ENCODE results near the gene NPTXR.

Gene NPTXR

GRCh38 chr22:38853196-38853651, 9.4 kb upstream of the NPTXR start:
- Mint-ChIP-seq H3K36me3 (ENCODE audit: insufficient read depth) (peaks cover 3% of the 10 kb centered on the region), H3K9me3 (no peaks in the 10 kb centered on the region), H3K27ac (no peak overlapping the region), H3K27me3 (peaks cover 0 to 37% of the 10 kb centered on the region in 2 donors), H3K4me1 (ENCODE audit: low read depth in 2 of 2) (peaks cover 1 to 3% of the 10 kb centered on the region in 2 donors), H3K4me3 (no peak overlapping the region)
- no peak for DNase-seq
- ATAC-seq (replicated peaks): no peak

GRCh38 chr22:38852522-38852921, 8.7 kb upstream of the NPTXR start:
- Mint-ChIP-seq H3K27ac (no peak overlapping the region), H3K4me3 (no peak overlapping the region), H3K9me3 (no peaks in the 10 kb centered on the region), H3K4me1 (ENCODE audit: low read depth in 2 of 2) (peaks cover 1 to 3% of the 10 kb centered on the region in 2 donors), H3K36me3 (ENCODE audit: insufficient read depth) (peaks cover 3% of the 10 kb centered on the region), H3K27me3 (peaks cover 0 to 42% of the 10 kb centered on the region in 2 donors)
- ATAC-seq (replicated peaks) (no peak), DNase-seq (no peak)

DNA sequence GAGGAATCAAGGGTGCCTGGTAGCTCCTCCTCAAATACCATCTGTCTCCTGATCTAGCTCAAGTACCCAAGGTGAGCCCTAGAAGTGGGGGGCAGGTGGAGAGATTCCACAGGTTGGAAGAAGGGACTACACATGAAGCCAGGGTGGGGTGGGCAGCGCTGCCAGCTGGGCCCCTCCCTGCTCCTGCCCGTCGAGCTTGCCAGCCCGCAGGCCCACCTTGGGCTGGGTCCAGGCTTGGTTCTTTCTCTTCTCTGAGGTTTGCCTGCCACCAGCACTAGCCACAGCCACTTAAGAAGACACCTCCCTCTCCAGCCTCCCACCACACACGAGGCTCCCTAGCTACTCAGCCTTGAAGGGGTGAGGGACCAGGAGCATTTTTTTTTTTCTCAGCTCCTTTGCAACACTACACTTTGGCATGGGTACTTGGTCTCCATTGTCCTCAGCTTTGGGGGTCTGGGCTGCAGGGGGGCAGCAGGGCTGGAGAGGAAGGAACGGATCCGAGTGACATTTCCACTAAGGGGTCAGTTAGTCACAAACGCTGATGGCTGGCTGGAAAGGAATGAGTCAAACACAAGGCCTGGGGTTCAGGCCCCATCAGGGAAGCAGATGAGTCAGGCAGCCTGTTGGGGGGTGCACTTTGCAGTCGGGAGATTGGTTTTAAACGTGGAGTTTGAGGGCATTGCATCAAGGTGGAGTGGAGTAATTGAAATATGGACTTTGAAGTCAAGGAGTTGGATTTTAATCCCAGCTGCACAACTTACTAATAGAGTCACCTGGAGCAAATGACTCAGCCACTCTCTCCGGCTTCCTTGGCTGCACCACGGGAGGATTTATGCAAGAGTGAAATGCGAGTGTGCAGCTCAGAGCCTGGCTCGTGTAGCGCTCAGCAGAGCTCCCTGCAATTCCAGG, 7.4 kb upstream of the NPTXR start:
- no peak for ATAC-seq (replicated peaks)

GRCh38 chr22:38850399-38850798, 6.6 kb upstream of the NPTXR start:
- no peak overlapping the region for H3K4me3 Mint-ChIP-seq

More for the DNA sequence above, 7.4 kb upstream of the NPTXR start:
- Mint-ChIP-seq H3K4me1 (ENCODE audit: low read depth in 2 of 2) (peaks cover 1 to 3% of the 10 kb centered on the region in 2 donors), H3K27me3 (peaks cover 0 to 54% of the 10 kb centered on the region in 2 donors), H3K4me3 (no peak overlapping the region), H3K9me3 (no peaks in the 10 kb centered on the region), H3K36me3 (ENCODE audit: insufficient read depth) (peaks cover 3% of the 10 kb centered on the region), H3K27ac (no peak overlapping the region)
- no peak for DNase-seq

DNA sequence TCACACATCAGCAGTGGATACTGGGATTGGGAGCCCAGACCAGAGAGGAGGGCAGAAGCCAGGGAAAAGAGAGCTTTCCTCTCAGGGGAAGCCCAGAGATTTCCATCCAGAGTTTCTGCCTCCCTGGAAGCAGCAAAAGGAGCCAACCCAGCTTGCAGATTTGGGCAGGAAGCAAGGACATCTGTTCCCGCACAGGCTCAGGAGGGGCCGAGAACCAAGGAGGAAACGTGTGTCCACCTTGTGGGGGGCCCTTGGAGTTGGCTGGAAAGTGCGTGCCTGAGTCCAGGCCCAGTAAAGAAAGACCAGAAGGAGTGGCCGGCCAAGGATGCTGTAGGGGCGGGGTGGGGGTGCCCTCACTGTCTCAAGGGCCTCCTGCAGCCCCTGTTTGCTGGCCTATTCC, 6.0 kb upstream of the NPTXR start:
- no peak for DNase-seq
- Mint-ChIP-seq H3K36me3 (ENCODE audit: insufficient read depth) (peaks cover 3% of the 10 kb centered on the region), H3K4me3 (no peak overlapping the region)

More at GRCh38 chr22:38850399-38850798, 6.6 kb upstream of the NPTXR start:
- H3K36me3 Mint-ChIP-seq (ENCODE audit: insufficient read depth): peaks cover 3% of the 10 kb centered on the region
- peaks cover 1 to 3% of the 10 kb centered on the region in 2 donors for H3K4me1 Mint-ChIP-seq (ENCODE audit: low read depth in 2 of 2)
- no peak for ATAC-seq (replicated peaks)
- H3K9me3 Mint-ChIP-seq: no peaks in the 10 kb centered on the region
- no peak for DNase-seq
- no peak overlapping the region for H3K27ac Mint-ChIP-seq
- H3K27me3 Mint-ChIP-seq: peaks cover 0 to 56% of the 10 kb centered on the region in 2 donors

DNA sequence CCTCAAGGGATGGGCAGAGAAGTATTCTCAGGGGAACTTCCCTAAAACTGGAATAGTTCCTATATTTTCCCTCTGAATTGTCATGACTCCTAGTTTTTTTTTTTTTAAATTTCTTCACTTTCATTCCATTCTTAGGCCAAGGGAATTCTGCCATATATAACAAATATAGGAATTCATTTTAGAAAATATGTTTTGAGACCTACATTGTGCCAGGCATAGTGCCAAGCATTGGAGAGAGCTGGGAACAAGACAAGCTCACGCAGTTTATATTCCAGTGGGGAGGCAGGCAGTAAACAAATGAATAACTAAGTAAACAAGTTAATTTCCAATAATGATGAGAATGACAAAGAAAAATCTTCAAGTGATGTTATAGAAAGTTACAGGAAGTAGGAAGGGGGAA, 2.6 kb upstream of the NPTXR start:
- no peak overlapping the region for H3K27ac Mint-ChIP-seq

More for the DNA sequence above, 6.0 kb upstream of the NPTXR start:
- Mint-ChIP-seq H3K27ac (no peak overlapping the region), H3K9me3 (no peaks in the 10 kb centered on the region), H3K27me3 (peaks cover 0 to 59% of the 10 kb centered on the region in 2 donors), H3K4me1 (ENCODE audit: low read depth in 2 of 2) (peaks cover 1 to 3% of the 10 kb centered on the region in 2 donors)
- ATAC-seq (replicated peaks): no peak

DNA sequence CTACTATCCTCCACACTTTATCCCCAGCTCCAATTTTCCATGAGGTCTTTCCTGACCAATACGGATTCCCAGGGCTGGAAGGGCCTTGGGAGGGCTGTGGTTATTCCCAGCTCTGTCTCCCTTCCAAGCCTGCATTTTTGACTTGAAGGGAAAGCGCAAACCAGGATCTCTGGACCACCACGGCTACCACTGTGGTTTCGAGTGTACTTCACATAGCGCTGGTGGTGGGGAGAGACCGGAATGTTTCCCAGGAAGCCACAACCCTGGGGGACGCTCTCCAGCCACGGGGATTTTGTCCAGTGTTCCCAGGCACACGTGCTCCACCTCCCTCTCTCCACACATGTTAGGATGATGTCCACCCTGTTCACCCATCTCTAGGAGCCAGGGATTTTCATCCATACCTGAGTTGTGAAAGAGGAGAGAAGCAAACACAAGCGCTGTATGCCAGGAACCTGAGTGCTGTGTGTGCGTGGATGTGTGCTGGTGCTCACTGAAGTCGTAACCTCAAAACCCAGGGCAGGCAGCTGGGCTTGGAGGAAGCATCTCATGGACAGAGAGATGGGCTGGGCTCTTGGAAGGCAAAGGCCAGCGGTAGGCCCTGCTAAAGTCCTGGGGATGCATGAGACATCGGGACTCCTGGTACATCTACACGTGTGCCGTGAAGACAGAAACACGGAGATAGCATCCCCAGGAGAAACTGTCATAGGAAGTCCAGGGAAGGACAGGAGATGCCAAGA, 1.3 kb upstream of the NPTXR start:
- no peak for DNase-seq

More for the DNA sequence above, 2.6 kb upstream of the NPTXR start:
- H3K27me3 Mint-ChIP-seq: peaks cover 0 to 56% of the 10 kb centered on the region in 2 donors
- DNase-seq (no peak), ATAC-seq (replicated peaks) (no peak)
- no peaks in the 10 kb centered on the region for H3K9me3 Mint-ChIP-seq
- H3K4me3 Mint-ChIP-seq: no peak overlapping the region
- H3K36me3 Mint-ChIP-seq (ENCODE audit: insufficient read depth): no peaks in the 10 kb centered on the region
- peaks cover 12 to 20% of the 10 kb centered on the region in 2 donors for H3K4me1 Mint-ChIP-seq (ENCODE audit: low read depth in 2 of 2)

GRCh38 chr22:38844315-38845003, 631 bp upstream of the NPTXR start:
- no peaks in the 10 kb centered on the region for H3K9me3 Mint-ChIP-seq
- H3K4me3 Mint-ChIP-seq: peak overlapping the region; percentile 56 to 63
- DNase-seq: no peak
- H3K4me1 Mint-ChIP-seq (ENCODE audit: low read depth in 2 of 2): peaks cover 16 to 33% of the 10 kb centered on the region in 2 donors
- no peaks in the 10 kb centered on the region for H3K36me3 Mint-ChIP-seq (ENCODE audit: insufficient read depth)
- no peak overlapping the region for H3K27ac Mint-ChIP-seq
- peaks cover 0 to 59% of the 10 kb centered on the region in 2 donors for H3K27me3 Mint-ChIP-seq
- no peak for ATAC-seq (replicated peaks)

More for the DNA sequence above, 1.3 kb upstream of the NPTXR start:
- no peak overlapping the region for H3K27ac Mint-ChIP-seq
- peaks cover 16 to 27% of the 10 kb centered on the region in 2 donors for H3K4me1 Mint-ChIP-seq (ENCODE audit: low read depth in 2 of 2)
- H3K36me3 Mint-ChIP-seq (ENCODE audit: insufficient read depth): no peaks in the 10 kb centered on the region
- H3K9me3 Mint-ChIP-seq: no peaks in the 10 kb centered on the region
- ATAC-seq (replicated peaks): no peak
- peaks cover 0 to 53% of the 10 kb centered on the region in 2 donors for H3K27me3 Mint-ChIP-seq
- peak overlapping the region; percentile 56 to 63 for H3K4me3 Mint-ChIP-seq

DNA sequence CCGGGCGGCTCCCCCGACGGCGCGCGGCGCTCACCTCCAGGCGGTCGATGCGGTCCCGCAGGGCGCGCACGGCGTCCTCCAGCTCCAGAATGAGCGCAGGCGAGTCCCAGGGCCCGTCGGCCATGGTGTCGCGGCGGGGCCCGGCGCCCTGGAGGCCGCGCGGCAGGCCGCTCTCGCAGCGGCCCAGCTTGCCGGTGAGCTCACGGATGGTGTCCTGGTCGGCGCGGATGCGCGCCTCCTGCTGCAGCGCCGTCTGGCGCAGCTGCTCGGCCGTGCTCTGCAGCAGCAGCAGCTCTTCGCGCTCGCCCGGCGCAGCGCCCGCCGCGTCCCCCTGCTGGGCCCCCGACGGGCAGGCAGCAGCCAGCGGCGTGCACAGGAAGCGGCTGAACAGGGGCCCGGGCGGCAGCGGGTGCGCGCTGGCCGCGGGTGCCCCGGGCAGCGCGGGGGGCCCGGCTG, 599 bp downstream of the NPTXR start:
- DNase-seq (peak; percentile 28 to 48 (median 43)), ATAC-seq (replicated peaks) (peak; percentile 86)
- H3K27me3 Mint-ChIP-seq: peaks cover 0 to 59% of the 10 kb centered on the region in 2 donors
- peaks cover 16 to 30% of the 10 kb centered on the region in 2 donors for H3K4me1 Mint-ChIP-seq (ENCODE audit: low read depth in 2 of 2)
- no peaks in the 10 kb centered on the region for H3K36me3 Mint-ChIP-seq (ENCODE audit: insufficient read depth)
- H3K4me3 Mint-ChIP-seq: peak overlapping the region; percentile 76 to 89
- peak overlapping the region in 1 of 2 donors; percentile 60 for H3K27ac Mint-ChIP-seq
- no peaks in the 10 kb centered on the region for H3K9me3 Mint-ChIP-seq

- no peak for ATAC-seq (replicated peaks)
- H3K27ac Mint-ChIP-seq: peak overlapping the region in 1 of 2 donors; percentile 60
- DNase-seq: no peak
- H3K4me3 Mint-ChIP-seq: peak overlapping the region; percentile 76 to 89
- peaks cover 0 to 56% of the 10 kb centered on the region in 2 donors for H3K27me3 Mint-ChIP-seq
- no peaks in the 10 kb centered on the region for H3K9me3 Mint-ChIP-seq
- H3K36me3 Mint-ChIP-seq (ENCODE audit: insufficient read depth): no peaks in the 10 kb centered on the region
- H3K4me1 Mint-ChIP-seq (ENCODE audit: low read depth in 2 of 2): peaks cover 16 to 30% of the 10 kb centered on the region in 2 donors
Observed at GRCh38 chr22:38842512-38843200, 1.2 kb downstream of the NPTXR start.

DNA sequence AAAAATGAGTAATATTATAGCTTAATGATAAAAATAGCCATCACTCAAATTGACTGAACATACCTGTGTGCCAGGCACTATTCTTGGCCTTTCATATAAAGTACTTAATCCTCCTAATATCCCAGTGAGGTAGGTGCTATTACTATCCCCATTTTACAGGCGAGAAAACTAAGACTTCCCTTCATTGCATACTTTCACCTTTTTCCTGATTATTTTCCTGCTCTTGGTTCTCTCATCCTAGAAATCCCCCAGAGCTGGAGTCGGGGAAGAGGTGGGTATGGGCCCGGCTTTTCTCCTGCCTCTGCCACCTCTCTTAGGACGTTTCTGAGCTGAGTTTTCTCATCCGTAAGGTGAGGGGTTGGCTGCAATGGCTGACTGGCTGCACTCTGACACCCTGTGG, 2.2 kb downstream of the NPTXR start:
- ATAC-seq (replicated peaks) (no peak), DNase-seq (no peak)
- Mint-ChIP-seq H3K9me3 (no peaks in the 10 kb centered on the region), H3K4me3 (peak overlapping the region in 1 of 2 donors; percentile 89), H3K4me1 (ENCODE audit: low read depth in 2 of 2) (peaks cover 17 to 30% of the 10 kb centered on the region in 2 donors), H3K27ac (no peak overlapping the region), H3K27me3 (peaks cover 0 to 46% of the 10 kb centered on the region in 2 donors), H3K36me3 (ENCODE audit: insufficient read depth) (no peaks in the 10 kb centered on the region)

DNA sequence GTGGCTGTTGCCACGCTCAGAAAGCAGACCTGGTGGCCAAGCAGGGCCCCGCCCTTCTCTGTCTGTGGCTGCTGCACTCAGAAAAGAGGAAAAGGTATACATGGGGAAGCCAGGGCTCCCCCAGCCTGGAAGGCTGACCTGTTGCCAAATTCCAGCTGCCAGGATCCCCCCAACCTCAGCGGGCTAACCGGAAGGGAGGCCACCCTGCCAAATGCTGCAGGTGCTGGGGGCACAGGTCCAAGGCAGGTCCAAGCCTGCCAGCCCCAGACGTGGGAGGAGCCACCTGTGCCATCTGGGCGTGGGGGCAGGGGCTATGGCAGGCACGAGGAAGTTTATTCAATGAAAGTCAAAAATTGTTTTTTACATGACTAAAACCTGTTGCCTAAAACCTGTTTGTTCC, 2.6 kb downstream of the NPTXR start:
- Mint-ChIP-seq H3K27me3 (peaks cover 0 to 42% of the 10 kb centered on the region in 2 donors), H3K27ac (no peak overlapping the region), H3K4me1 (ENCODE audit: low read depth in 2 of 2) (peaks cover 17 to 30% of the 10 kb centered on the region in 2 donors), H3K36me3 (ENCODE audit: insufficient read depth) (no peaks in the 10 kb centered on the region), H3K4me3 (no peak overlapping the region), H3K9me3 (no peaks in the 10 kb centered on the region)
- DNase-seq: no peak
- ATAC-seq (replicated peaks): no peak
